Esophagus (tissue), 2 donors: ENCODE data around the gene SPCS2. TPM values are rescaled to one million over a fixed set of nuclear protein-coding genes. Genes with fewer than 3 reads are reported as not detected.

Experiments used
- H3K27ac ChIP-seq, 2 donors: one replicate each; pipeline ENCODE4 v1.5.1; 2013; ENCODE audit warnings: low read depth in 2 of 2, mild to moderate bottlenecking in 2 of 2, inconsistent platforms in 1 of 2, low read length in 1 of 2, moderate library complexity in 1 of 2
- H3K27me3 ChIP-seq, 2 donors: one replicate each; pipeline ENCODE4 v1.6.1; 2013; ENCODE audit warnings: low read length in 2 of 2, control low read depth in 1 of 2, mild to moderate bottlenecking in 1 of 2; ENCODE audit not compliant: insufficient read depth in 2 of 2, control insufficient read depth in 1 of 2
- H3K36me3 ChIP-seq, 2 donors: one replicate each; pipeline ENCODE4 v1.6.1; 2013; ENCODE audit warnings: low read length in 1 of 2; ENCODE audit not compliant: control insufficient read depth in 2 of 2, insufficient read depth in 2 of 2
- H3K4me1 ChIP-seq, 2 donors: one replicate each; pipeline ENCODE4 v1.6.1; 2013; ENCODE audit warnings: low read length in 1 of 2; ENCODE audit not compliant: control insufficient read depth in 2 of 2, insufficient read depth in 2 of 2
- H3K4me3 ChIP-seq, 2 donors: one replicate each; pipeline ENCODE4 v1.5.1; 2013; ENCODE audit warnings: low read length in 2 of 2, mild to moderate bottlenecking in 2 of 2, low read depth in 1 of 2, moderate library complexity in 1 of 2
- H3K9me3 ChIP-seq, 2 donors: one replicate each; pipeline ENCODE4 v1.6.1; 2013; ENCODE audit warnings: mild to moderate bottlenecking in 2 of 2, low read depth in 1 of 2, low read length in 1 of 2, moderate library complexity in 1 of 2; ENCODE audit not compliant: control insufficient read depth in 2 of 2, insufficient read depth in 1 of 2
- WGBS, 2 donors: extraction: QIAGEN DNeasy Blood & Tissue Kit; methylation state at CpG; one replicate each; pipeline ENCODE4 v1.1.7; 2013; 5-methylcytosine and 5-hydroxymethylcytosine counted together
- polyA plus RNA-seq, 2 donors: library from polyadenylated mRNA; stranded (reverse); fragments of 200-250 nt; gene quantifications; one replicate each; pipeline ENCODE4 v1.2.3, GENCODE V29; 2013
- donor health status: healthy with polysubstance abuse.
- donor health status: Bipolar disorder and iron deficiency.

The SPCS2 gene
- polyA plus RNA-seq, 2 donors: 86.6 to 95.2 TPM

- 94 to 96% methylated on average over 1 of the region's 1 CpG for WGBS, 2 donors
- Histone ChIP-seq H3K4me1 (no peaks in the 10 kb centered on the region), H3K27me3 (no peaks in the 10 kb centered on the region), H3K27ac (no peak overlapping the region), H3K36me3 (no peaks in the 10 kb centered on the region), H3K9me3 (no peaks in the 10 kb centered on the region), H3K4me3 (no peak overlapping the region)
Measured at GRCh38 chr11:75025561-75025960, 76.5 kb downstream of the SPCS2 start.

- Histone ChIP-seq H3K27ac (no peak overlapping the region), H3K27me3 (no peaks in the 10 kb centered on the region), H3K4me3 (no peak overlapping the region), H3K36me3 (no peaks in the 10 kb centered on the region), H3K9me3 (no peaks in the 10 kb centered on the region), H3K4me1 (no peaks in the 10 kb centered on the region)
Measured at GRCh38 chr11:75028321-75028720, 79.3 kb downstream of the SPCS2 start.

Other genes with a start within 250 kb of the SPCS2 start
- 1 to 10 TPM; 1.4 to 2.8 TPM for gene CHRDL2, start 217.8 kb upstream of the SPCS2 start, polyA plus RNA-seq
- gene RNF169, start 200.4 kb upstream of the SPCS2 start, polyA plus RNA-seq: 1 to 10 TPM; 4.8 to 9.2 TPM
- 1 to 10 TPM in 1 of 2 donors, under 1 TPM in 1; 0.74 to 1.3 TPM for gene XRRA1, start 175 bp upstream of the SPCS2 start, polyA plus RNA-seq
- 1 to 10 TPM; 1.2 to 1.5 TPM for gene NEU3, start 39.7 kb downstream of the SPCS2 start, polyA plus RNA-seq
- gene OR2AT4, start 147.6 kb downstream of the SPCS2 start, polyA plus RNA-seq: not detected
- 1 to 10 TPM; 5.6 to 5.7 TPM for gene SLCO2B1, start 201.8 kb downstream of the SPCS2 start, polyA plus RNA-seq